Adrenal gland (tissue), 5 donors: ENCODE data around the gene EEF1AKMT2.

Source experiments
- CTCF ChIP-seq, 6 experiments: fragments of 450-650 bp in 4 of 6; fragments of 200-600 bp in 2 of 6; sonication (generic) in 1 of 6; IDR thresholded peaks; 1 replicate in 5 of 6; 2 replicates in 1 of 6; pipeline versions ENCODE4 v1.5.1 to v1.8.0; 2016 to 2021; ENCODE audit warnings: antibody characterized with exemption in 6 of 6, mild to moderate bottlenecking in 2 of 6, moderate library complexity in 1 of 6
- POLR2A ChIP-seq, 2 donors: fragments of 450-650 bp; IDR thresholded peaks; one replicate each; pipeline ENCODE4 v1.6.1; 2017; ENCODE audit warnings: antibody characterized with exemption in 2 of 2, mild to moderate bottlenecking in 2 of 2, moderate library complexity in 1 of 2
- donor health status: DM: no; HTN: no; CAD: no.

- TF ChIP-seq POLR2A (IDR thresholded peaks at IDR 0.05) (no peak), CTCF (IDR thresholded peaks at IDR 0.05) (no peak)
These were observed 57.1 kb downstream of the EEF1AKMT2 start for GRCh38 chr10:124734311-124735166.
